CD14-positive monocyte (primary cell): ENCODE measurements around the gene PFN3. TPM values are rescaled to one million over a fixed set of nuclear protein-coding genes. Genes with fewer than 3 reads are reported as not detected.

ENCODE experiments used
- DNase-seq, 3 donors: peaks; one replicate each; pipeline ENCODE4 v3.0.0-alpha.2; 2011 to 2022
- H2AFZ ChIP-seq: 2 replicates; pipeline ENCODE4 v1.6.0; 2012; ENCODE audit warnings: mild to moderate bottlenecking, low read depth, low read length, inconsistent platforms; ENCODE audit not compliant: insufficient read depth, poor library complexity, severe bottlenecking
- H3K27ac ChIP-seq, 2 donors: 1 replicate in 1 of 2; 2 replicates in 1 of 2; pipeline ENCODE4 v1.5.1; 2012 to 2013; ENCODE audit warnings: low read length in 2 of 2, control low read depth in 1 of 2, inconsistent platforms in 1 of 2, low read depth in 1 of 2, mild to moderate bottlenecking in 1 of 2
- H3K27me3 ChIP-seq, 2 donors: one replicate each; pipeline versions ENCODE4 v1.6.0 to v1.6.1; 2011 to 2013; ENCODE audit warnings: low read length in 2 of 2; ENCODE audit not compliant: control insufficient read depth in 2 of 2, insufficient read depth in 2 of 2
- H3K36me3 ChIP-seq, 2 donors: replicated peaks in 1 of 2; 1 replicate in 1 of 2; 2 replicates in 1 of 2; pipeline versions ENCODE4 v1.5.1 to v1.6.1; 2012 to 2013; ENCODE audit warnings: low read length in 2 of 2, control low read depth in 1 of 2, inconsistent platforms in 1 of 2, mild to moderate bottlenecking in 1 of 2; ENCODE audit not compliant: insufficient read depth in 2 of 2, control insufficient read depth in 1 of 2
- H3K4me1 ChIP-seq, 2 donors: 1 replicate in 1 of 2; 2 replicates in 1 of 2; pipeline versions ENCODE4 v1.5.1 to v1.6.1; 2012 to 2013; ENCODE audit warnings: low read length in 2 of 2, control low read depth in 1 of 2, inconsistent platforms in 1 of 2, mild to moderate bottlenecking in 1 of 2, moderate library complexity in 1 of 2; ENCODE audit not compliant: insufficient read depth in 2 of 2, control insufficient read depth in 1 of 2
- H3K4me2 ChIP-seq: replicated peaks from 2 replicates; pipeline ENCODE3; 2012; ENCODE audit warnings: low read length, moderate library complexity, mild to moderate bottlenecking; ENCODE audit not compliant: poor library complexity, severe bottlenecking; ENCODE audit errors: extremely low read depth
- H3K4me3 ChIP-seq, 3 experiments: fragments of 200-600 bp in 1 of 3; sonication (generic) in 1 of 3; replicated peaks in 1 of 3; 1 replicate in 2 of 3; 2 replicates in 1 of 3; pipeline ENCODE4 v1.5.1; 2011 to 2013; ENCODE audit warnings: low read length in 3 of 3, mild to moderate bottlenecking in 3 of 3, control low read depth in 2 of 3, low read depth in 2 of 3, inconsistent platforms in 1 of 3, moderate library complexity in 1 of 3
- H3K79me2 ChIP-seq: 2 replicates; pipeline ENCODE4 v1.6.0; 2012; ENCODE audit warnings: mild to moderate bottlenecking, control low read depth, inconsistent platforms, low read length, moderate library complexity; ENCODE audit not compliant: insufficient read depth
- H3K9ac ChIP-seq: 2 replicates; pipeline ENCODE4 v1.6.0; 2017; ENCODE audit warnings: low read length, mild to moderate bottlenecking; ENCODE audit not compliant: insufficient read depth, poor library complexity, severe bottlenecking
- H3K9me3 ChIP-seq, 2 donors: replicated peaks in 1 of 2; 1 replicate in 1 of 2; 2 replicates in 1 of 2; pipeline versions ENCODE4 v1.5.1 to v1.6.1; 2012 to 2013; ENCODE audit warnings: low read length in 2 of 2, control low read depth in 1 of 2; ENCODE audit not compliant: control insufficient read depth in 1 of 2, insufficient read depth in 1 of 2
- H4K20me1 ChIP-seq: 2 replicates; pipeline ENCODE4 v1.6.0; 2012; ENCODE audit warnings: mild to moderate bottlenecking, low read length, control low read depth, moderate library complexity; ENCODE audit not compliant: insufficient read depth
- H3K27ac Mint-ChIP-seq, 7 donors: one replicate each; pipeline ENCODE4 v1.8.0; 2020; ENCODE audit warnings: mild to moderate bottlenecking in 7 of 7, mixed read lengths in 7 of 7, moderate library complexity in 6 of 7, inconsistent platforms in 2 of 7
- H3K27me3 Mint-ChIP-seq, 3 donors: one replicate each; pipeline ENCODE4 v1.8.0; 2021 to 2022; ENCODE audit warnings: low read depth in 3 of 3, mild to moderate bottlenecking in 3 of 3, mixed read lengths in 3 of 3, moderate library complexity in 3 of 3, inconsistent platforms in 1 of 3
- H3K36me3 Mint-ChIP-seq, 2 donors: one replicate each; pipeline ENCODE4 v1.8.0; 2020; ENCODE audit warnings: mixed read lengths in 2 of 2, inconsistent platforms in 1 of 2, mild to moderate bottlenecking in 1 of 2
- H3K4me1 Mint-ChIP-seq: one replicate; pipeline ENCODE4 v1.8.0; 2020; ENCODE audit warnings: mild to moderate bottlenecking, mixed read lengths
- H3K4me3 Mint-ChIP-seq, 2 donors: one replicate each; pipeline ENCODE4 v1.8.0; 2020; ENCODE audit warnings: mild to moderate bottlenecking in 2 of 2, mixed read lengths in 2 of 2, moderate library complexity in 1 of 2
- H3K9me3 Mint-ChIP-seq, 7 donors: one replicate each; pipeline ENCODE4 v1.8.0; 2020 to 2022; ENCODE audit warnings: mixed read lengths in 7 of 7, mild to moderate bottlenecking in 6 of 7, moderate library complexity in 6 of 7, inconsistent platforms in 2 of 7
- CTCF ChIP-seq: fragments of 200-600 bp; IDR thresholded peaks from one replicate; pipeline ENCODE4 v1.8.0; 2022; ENCODE audit warnings: antibody characterized with exemption, mild to moderate bottlenecking
- WGBS: methylation state at CpG from one replicate; pipeline ENCODE4 v1.1.5; 2013; ENCODE audit warnings: missing lambda C conversion rate; ENCODE audit not compliant: insufficient coverage; 5-methylcytosine and 5-hydroxymethylcytosine counted together
- intact Hi-C, 2 donors: fragments of 100-400 bp; cut with micrococcal nuclease; formaldehyde crosslinking; loops; one replicate each; pipeline versions ENCODE4 v1.15.0 to v1.15.1; 2023
- polyA plus RNA-seq, 3 donors: library from polyadenylated mRNA; depleted of rRNA in 1 of 3; unstranded in 2 of 3; stranded (reverse) in 1 of 3; fragments of 300-500 nt in 2 of 3; fragments of >200 nt in 1 of 3; fragmentation: Illumina TruSeq in 2 of 3; gene quantifications; 1 replicate in 2 of 3; 2 replicates in 1 of 3; pipeline ENCODE4 v1.2.3, GENCODE V29; 2012 to 2021

Gene PFN3
- polyA plus RNA-seq, 3 donors, result not detected

GRCh38 chr5:177414481-177414880 is 14.0 kb upstream of the PFN3 start:
- Mint-ChIP-seq H3K27me3 (peaks cover 0 to 3% (median 1%) of the 10 kb centered on the region in 3 donors), H3K9me3 (peaks cover 0 to 1% (median 0%) of the 10 kb centered on the region in 7 donors), H3K27ac (peak overlapping the region in 5 of 7 donors; percentile 26 to 100 (median 99)), H3K4me1 (peaks cover 50% of the 10 kb centered on the region), H3K4me3 (no peak overlapping the region), H3K36me3 (peaks cover 0 to 2% of the 10 kb centered on the region in 2 donors)
- no peak for TF ChIP-seq CTCF
- Histone ChIP-seq H3K79me2 (no peaks in the 10 kb centered on the region), H3K4me3 (no peak overlapping the region), H3K36me3 (no peaks in the 10 kb centered on the region), H3K9ac (no peak overlapping the region), H3K27me3 (no peaks in the 10 kb centered on the region), H3K4me2 (no peak overlapping the region), H4K20me1 (no peaks in the 10 kb centered on the region), H3K27ac (no peak overlapping the region), H3K9me3 (no peaks in the 10 kb centered on the region), H2AFZ (no peak overlapping the region), H3K4me1 (peaks cover 46 to 63% of the 10 kb centered on the region in 2 donors)
- DNase-seq, result no peak
- intact Hi-C loops, result no loop called here
- no CpG with 5 or more reads among the region's 3 CpGs for WGBS

- H3K27ac Mint-ChIP-seq, result peak overlapping the region in 5 of 7 donors; percentile 49 to 81 (median 56)
- peaks cover 46% of the 10 kb centered on the region for H3K4me1 Mint-ChIP-seq
- H3K9me3 Mint-ChIP-seq, result peaks cover 0 to 3% (median 0%) of the 10 kb centered on the region in 7 donors
- H3K9me3 ChIP-seq, result no peaks in the 10 kb centered on the region
- H4K20me1 ChIP-seq, result no peaks in the 10 kb centered on the region
- H3K36me3 Mint-ChIP-seq, result peaks cover 0 to 4% of the 10 kb centered on the region in 2 donors
- H3K27me3 Mint-ChIP-seq, result peaks cover 1 to 8% (median 5%) of the 10 kb centered on the region in 3 donors
- WGBS, result 81% methylated on average over 7 of the region's 8 CpGs
- DNase-seq, result peak in 2 of 3 donors; percentile 41 to 51
- peaks cover 38 to 52% of the 10 kb centered on the region in 2 donors for H3K4me1 ChIP-seq
- H2AFZ ChIP-seq, result no peak overlapping the region
- intact Hi-C loops, result no loop called here
- H3K4me3 ChIP-seq, result no peak overlapping the region
- peak overlapping the region in 1 of 2 donors; percentile 64 for H3K4me3 Mint-ChIP-seq
- TF ChIP-seq CTCF, result no peak
- no peaks in the 10 kb centered on the region for H3K27me3 ChIP-seq
- H3K4me2 ChIP-seq, result peak overlapping the region; percentile 7
- no peaks in the 10 kb centered on the region for H3K79me2 ChIP-seq
- H3K9ac ChIP-seq, result no peak overlapping the region
- no peak overlapping the region for H3K27ac ChIP-seq
- H3K36me3 ChIP-seq, result no peaks in the 10 kb centered on the region
Observed at GRCh38 chr5:177412603-177413233, 12.3 kb upstream of the PFN3 start.
